ENCODE measurements around the gene TNS1. TPM values are rescaled to one million over a fixed set of nuclear protein-coding genes. Genes with fewer than 3 reads are reported as not detected.
A peak's percentile ranks its signal among the peaks of the same experiment; 100 is the strongest.

TNS1 gene
- total RNA-seq, 4 donors from 2014 or later = 461 to 648 (median 565) TPM

DNA sequence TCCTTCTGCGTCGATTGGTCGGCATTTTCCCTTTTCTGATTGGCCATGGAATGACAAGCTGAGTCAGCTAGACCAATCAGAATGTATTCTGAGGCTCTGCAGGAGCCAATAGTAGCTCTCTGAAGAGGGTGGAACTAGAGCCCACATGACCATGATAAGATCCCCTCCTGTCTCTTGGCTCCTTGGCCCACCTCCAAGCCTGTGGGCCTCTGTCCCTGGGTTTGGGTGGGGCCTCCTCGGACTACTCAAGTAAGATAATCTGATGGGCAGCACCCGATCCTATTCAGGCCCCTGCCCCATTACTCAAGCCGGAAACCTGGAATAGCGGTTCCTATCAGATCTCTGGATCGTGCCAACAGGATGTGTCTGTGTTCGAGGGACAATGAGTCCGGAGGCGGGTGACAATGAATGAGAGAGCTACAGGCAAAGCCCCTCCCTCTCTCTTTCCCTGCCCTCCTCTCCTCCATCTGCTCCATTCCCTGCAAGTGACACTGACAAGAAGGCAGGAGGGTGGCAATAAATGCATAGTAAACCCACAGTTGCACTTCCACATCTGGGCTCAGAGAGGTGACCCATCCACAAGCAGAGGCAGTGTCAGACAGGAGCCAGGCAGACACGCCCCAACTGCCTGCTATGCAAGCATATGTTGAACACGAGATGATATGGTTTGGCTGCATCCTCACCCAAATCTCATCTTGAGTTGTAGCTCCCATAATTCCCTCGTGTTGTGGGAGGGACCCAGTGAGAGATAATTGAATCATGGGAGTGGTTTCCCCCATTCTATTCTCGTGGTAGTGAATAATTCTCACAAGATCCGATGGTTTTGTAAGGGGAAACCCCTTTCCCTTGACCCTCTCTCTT lies 114.7 kb downstream of the TNS1 start:
- H3K9me3 ChIP-seq = no peaks in the 10 kb centered on the region
- DNase-seq (ENCODE audit: low spot score in 2 of 2) = no peak
- H3K27me3 ChIP-seq = no peaks in the 10 kb centered on the region
- H3K36me3 ChIP-seq = peaks cover 2 to 94% (median 8%) of the 10 kb centered on the region in 3 donors
- H3K4me1 ChIP-seq = peaks cover 0 to 49% (median 6%) of the 10 kb centered on the region in 4 donors
- WGBS, 2 donors = 61 to 62% methylated on average over 16 of the region's 16 CpGs
- H3K27ac ChIP-seq = peak overlapping the region in 2 of 4 donors; percentile 43 to 60
- H3K4me3 ChIP-seq = no peak overlapping the region
- TF ChIP-seq EP300 (IDR thresholded peaks at IDR 0.05) (no peak), POLR2A (IDR thresholded peaks at IDR 0.05) (no peak)
- TF ChIP-seq, protein P1, sequence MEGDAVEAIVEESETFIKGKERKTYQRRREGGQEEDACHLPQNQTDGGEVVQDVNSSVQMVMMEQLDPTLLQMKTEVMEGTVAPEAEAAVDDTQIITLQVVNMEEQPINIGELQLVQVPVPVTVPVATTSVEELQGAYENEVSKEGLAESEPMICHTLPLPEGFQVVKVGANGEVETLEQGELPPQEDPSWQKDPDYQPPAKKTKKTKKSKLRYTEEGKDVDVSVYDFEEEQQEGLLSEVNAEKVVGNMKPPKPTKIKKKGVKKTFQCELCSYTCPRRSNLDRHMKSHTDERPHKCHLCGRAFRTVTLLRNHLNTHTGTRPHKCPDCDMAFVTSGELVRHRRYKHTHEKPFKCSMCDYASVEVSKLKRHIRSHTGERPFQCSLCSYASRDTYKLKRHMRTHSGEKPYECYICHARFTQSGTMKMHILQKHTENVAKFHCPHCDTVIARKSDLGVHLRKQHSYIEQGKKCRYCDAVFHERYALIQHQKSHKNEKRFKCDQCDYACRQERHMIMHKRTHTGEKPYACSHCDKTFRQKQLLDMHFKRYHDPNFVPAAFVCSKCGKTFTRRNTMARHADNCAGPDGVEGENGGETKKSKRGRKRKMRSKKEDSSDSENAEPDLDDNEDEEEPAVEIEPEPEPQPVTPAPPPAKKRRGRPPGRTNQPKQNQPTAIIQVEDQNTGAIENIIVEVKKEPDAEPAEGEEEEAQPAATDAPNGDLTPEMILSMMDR (IDR thresholded peaks at IDR 0.05) = no peak

DNA sequence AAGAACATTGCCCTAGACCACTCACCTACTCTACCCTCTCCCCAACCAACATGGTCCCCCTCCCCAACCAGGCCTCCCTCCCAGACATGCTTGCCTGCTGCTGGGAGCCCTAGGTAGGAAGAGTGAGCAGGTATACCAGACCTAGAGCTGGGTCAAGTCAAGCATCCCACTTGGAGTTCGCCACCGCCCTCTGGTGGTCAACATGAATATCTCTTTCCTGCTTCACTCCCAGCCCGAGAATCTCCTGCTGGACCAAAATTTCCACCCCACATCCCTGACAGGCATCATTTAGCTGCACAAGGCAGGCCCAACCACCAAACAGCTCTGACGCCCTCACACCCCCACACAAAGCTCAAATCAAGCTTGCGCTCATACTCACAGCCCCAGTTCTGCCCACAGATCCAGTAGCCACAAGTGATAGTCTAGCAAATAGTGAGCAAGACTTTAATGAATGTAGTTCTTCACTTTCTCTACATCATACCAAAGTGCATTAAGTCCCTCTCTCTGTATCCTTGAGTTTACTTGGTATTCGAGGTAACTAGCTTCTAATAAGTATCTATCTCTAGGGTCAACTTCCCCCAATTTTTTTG lies 116.0 kb downstream of the TNS1 start:
- Histone ChIP-seq H3K27ac (peak overlapping the region in 1 of 4 donors; percentile 48), H3K27me3 (no peaks in the 10 kb centered on the region), H3K4me1 (peaks cover 0 to 46% (median 6%) of the 10 kb centered on the region in 4 donors), H3K4me3 (no peak overlapping the region), H3K9me3 (no peaks in the 10 kb centered on the region), H3K36me3 (peaks cover 2 to 91% (median 8%) of the 10 kb centered on the region in 3 donors)
- no peak for DNase-seq (ENCODE audit: low spot score in 2 of 2)
- peak in 1 of 2 donors; percentile 19 for TF ChIP-seq EP300 (IDR thresholded peaks at IDR 0.05)
- TF ChIP-seq, protein P1 (IDR thresholded peaks at IDR 0.05) = peak; percentile 67 to 92 (median 80)
- no peak for TF ChIP-seq POLR2A (IDR thresholded peaks at IDR 0.05)
- 20 to 21% methylated on average over 6 of the region's 6 CpGs for WGBS, 2 donors

DNA sequence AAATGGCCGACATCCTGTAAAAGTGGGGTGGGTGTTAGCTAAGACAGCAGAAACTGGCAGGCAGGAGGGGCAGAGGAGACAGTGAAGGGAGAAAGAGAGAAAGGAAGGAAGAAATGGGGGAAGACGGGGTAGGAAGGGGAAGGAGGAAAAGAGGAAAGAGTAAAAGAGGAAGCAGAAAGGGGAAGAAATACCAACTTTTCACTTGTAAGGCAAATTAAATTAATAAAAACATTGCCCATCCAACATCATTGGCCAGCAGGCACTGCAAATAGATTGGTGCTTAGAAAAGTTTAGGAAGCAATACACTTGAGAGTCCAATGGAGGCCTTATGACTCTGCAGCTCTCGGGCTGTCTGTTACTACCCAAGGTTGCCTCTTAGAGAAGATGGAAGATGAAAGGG lies 116.7 kb downstream of the TNS1 start:
- H3K36me3 ChIP-seq = peaks cover 2 to 90% (median 8%) of the 10 kb centered on the region in 3 donors
- DNase-seq (ENCODE audit: low spot score in 2 of 2) = no peak

DNA sequence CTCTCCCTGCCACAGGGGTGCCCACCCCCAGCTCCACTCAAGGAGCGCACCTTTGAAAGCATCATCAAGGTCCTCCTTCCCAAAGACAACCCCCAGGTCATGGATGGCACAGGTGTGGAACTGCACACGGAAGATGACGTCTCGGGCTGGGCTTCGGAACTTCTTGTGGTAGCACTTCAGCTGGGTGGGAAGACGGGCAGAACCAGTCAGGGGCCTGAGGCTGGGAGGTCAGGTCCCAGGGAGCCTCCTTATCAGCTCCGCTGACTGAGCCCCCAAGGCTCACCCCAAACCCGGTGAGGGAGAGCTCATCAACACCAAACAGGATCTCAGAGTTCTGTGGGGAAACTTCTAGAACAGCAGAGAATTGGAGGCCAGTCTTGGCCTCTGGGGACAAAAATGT lies 117.8 kb downstream of the TNS1 start:
- no peak overlapping the region for H3K4me3 ChIP-seq
- peaks cover 2 to 90% (median 8%) of the 10 kb centered on the region in 3 donors for H3K36me3 ChIP-seq
- TF ChIP-seq, protein P1 (IDR thresholded peaks at IDR 0.05) = no peak
- TF ChIP-seq POLR2A (IDR thresholded peaks at IDR 0.05) = no peak
- no peak for TF ChIP-seq EP300 (IDR thresholded peaks at IDR 0.05)
- H3K27ac ChIP-seq = no peak overlapping the region
- 89% methylated on average over 8 of the region's 8 CpGs for WGBS, 2 donors
- H3K27me3 ChIP-seq = no peaks in the 10 kb centered on the region
- peaks cover 0 to 43% (median 13%) of the 10 kb centered on the region in 4 donors for H3K4me1 ChIP-seq
- DNase-seq (ENCODE audit: low spot score in 2 of 2) = no peak
- H3K9me3 ChIP-seq = no peaks in the 10 kb centered on the region

More for the DNA sequence above, 116.7 kb downstream of the TNS1 start:
- Histone ChIP-seq H3K4me1 (peaks cover 0 to 43% (median 10%) of the 10 kb centered on the region in 4 donors), H3K27me3 (no peaks in the 10 kb centered on the region), H3K9me3 (no peaks in the 10 kb centered on the region), H3K4me3 (no peak overlapping the region), H3K27ac (no peak overlapping the region)
- TF ChIP-seq EP300 (IDR thresholded peaks at IDR 0.05) = no peak
- whole genome bisulfite sequencing, 2 donors = 78 to 85% methylated on average over 3 of the region's 3 CpGs

DNA sequence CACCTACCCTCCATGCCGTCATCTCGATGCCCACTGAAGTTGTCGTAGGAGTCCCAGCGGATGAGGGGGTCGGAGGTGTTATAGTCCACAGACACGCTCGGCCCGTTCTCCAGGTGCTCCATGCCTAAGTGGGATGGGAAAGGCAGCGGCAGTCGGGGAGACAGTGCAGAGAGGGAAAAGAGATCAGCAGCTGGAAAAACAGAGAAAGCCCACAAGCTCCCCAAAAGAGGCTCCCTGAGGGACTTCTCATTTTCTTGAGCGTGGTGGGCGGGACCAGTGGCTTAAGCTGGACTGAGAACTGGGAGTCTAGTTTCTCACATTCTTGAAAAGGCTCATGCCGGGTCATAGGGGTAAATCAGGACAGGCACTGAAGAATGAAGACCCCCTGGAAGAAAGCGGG lies 121.9 kb downstream of the TNS1 start:
- Histone ChIP-seq H3K27me3 (no peaks in the 10 kb centered on the region), H3K4me3 (no peak overlapping the region), H3K9me3 (no peaks in the 10 kb centered on the region), H3K27ac (peak overlapping the region in 2 of 4 donors; percentile 41 to 49), H3K4me1 (peaks cover 0 to 46% (median 13%) of the 10 kb centered on the region in 4 donors), H3K36me3 (peaks cover 2 to 95% (median 7%) of the 10 kb centered on the region in 3 donors)
- TF ChIP-seq, protein P1 (IDR thresholded peaks at IDR 0.05) = no peak
- TF ChIP-seq POLR2A (IDR thresholded peaks at IDR 0.05) (no peak), EP300 (IDR thresholded peaks at IDR 0.05) (no peak)
- WGBS, 2 donors = 43 to 50% methylated on average over 14 of the region's 14 CpGs
- no peak for DNase-seq (ENCODE audit: low spot score in 2 of 2)

Data from tibial nerve (tissue), 4 donors.